ENCODE measurements around the gene MTRF1. TPM values are rescaled to one million over a fixed set of nuclear protein-coding genes. Genes with fewer than 3 reads are reported as not detected.
A peak's percentile ranks its signal among the peaks of the same experiment; 100 is the strongest.

The MTRF1 gene
- total and polyA plus RNA-seq, 9 of the 15 experiments (the other 6 are each of a cell fraction or from before 2014, with no cell fraction given), result 12.5 to 33.7 (median 20.1) TPM

GRCh38 chr13:41193919-41194824, 69.2 kb downstream of the MTRF1 start, which contains the start of gene KBTBD7 (continued):
- TF ChIP-seq, protein P1, sequence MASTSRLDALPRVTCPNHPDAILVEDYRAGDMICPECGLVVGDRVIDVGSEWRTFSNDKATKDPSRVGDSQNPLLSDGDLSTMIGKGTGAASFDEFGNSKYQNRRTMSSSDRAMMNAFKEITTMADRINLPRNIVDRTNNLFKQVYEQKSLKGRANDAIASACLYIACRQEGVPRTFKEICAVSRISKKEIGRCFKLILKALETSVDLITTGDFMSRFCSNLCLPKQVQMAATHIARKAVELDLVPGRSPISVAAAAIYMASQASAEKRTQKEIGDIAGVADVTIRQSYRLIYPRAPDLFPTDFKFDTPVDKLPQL (IDR thresholded peaks at IDR 0.05; ENCODE audit: extremely low read depth, insufficient read length), result no peak
- TF ChIP-seq ESRRA (IDR thresholded peaks at IDR 0.05; ENCODE audit: borderline replicate concordance, low read depth) (no peak), HBP1 (CRISPR knock-in tag; IDR thresholded peaks at IDR 0.05) (no peak), NR2C2 (CRISPR knock-in tag; IDR thresholded peaks at IDR 0.05) (no peak), NR2C2 (tag; IDR thresholded peaks at IDR 0.05) (peak; percentile 76), CTBP1 (IDR thresholded peaks at IDR 0.05; ENCODE audit: borderline replicate concordance) (peak; percentile 47; the same call in 1 of the 2 replicates), NCOA1 (IDR thresholded peaks at IDR 0.05; ENCODE audit: low read depth) (no peak), IRF2 (CRISPR knock-in tag; IDR thresholded peaks at IDR 0.05) (no peak), ZKSCAN3 (CRISPR knock-in tag; IDR thresholded peaks at IDR 0.05) (no peak), RNF2 (IDR thresholded peaks at IDR 0.05) (peak; percentile 63), DIDO1 (tag; IDR thresholded peaks at IDR 0.05; ENCODE audit: low read depth) (peak; percentile 54; the same call in 1 of the 2 replicates), ZNF212 (CRISPR knock-in tag; IDR thresholded peaks at IDR 0.05) (no peak), HOMEZ (CRISPR knock-in tag; IDR thresholded peaks at IDR 0.05) (no peak), NFYB (IDR thresholded peaks at IDR 0.05; ENCODE audit: extremely low read depth, insufficient read length) (no peak), NFE2L1 (tag; IDR thresholded peaks at IDR 0.05; ENCODE audit: borderline replicate concordance, low read depth) (no peak)
- TF ChIP-seq, protein P2, sequence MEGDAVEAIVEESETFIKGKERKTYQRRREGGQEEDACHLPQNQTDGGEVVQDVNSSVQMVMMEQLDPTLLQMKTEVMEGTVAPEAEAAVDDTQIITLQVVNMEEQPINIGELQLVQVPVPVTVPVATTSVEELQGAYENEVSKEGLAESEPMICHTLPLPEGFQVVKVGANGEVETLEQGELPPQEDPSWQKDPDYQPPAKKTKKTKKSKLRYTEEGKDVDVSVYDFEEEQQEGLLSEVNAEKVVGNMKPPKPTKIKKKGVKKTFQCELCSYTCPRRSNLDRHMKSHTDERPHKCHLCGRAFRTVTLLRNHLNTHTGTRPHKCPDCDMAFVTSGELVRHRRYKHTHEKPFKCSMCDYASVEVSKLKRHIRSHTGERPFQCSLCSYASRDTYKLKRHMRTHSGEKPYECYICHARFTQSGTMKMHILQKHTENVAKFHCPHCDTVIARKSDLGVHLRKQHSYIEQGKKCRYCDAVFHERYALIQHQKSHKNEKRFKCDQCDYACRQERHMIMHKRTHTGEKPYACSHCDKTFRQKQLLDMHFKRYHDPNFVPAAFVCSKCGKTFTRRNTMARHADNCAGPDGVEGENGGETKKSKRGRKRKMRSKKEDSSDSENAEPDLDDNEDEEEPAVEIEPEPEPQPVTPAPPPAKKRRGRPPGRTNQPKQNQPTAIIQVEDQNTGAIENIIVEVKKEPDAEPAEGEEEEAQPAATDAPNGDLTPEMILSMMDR (IDR thresholded peaks at IDR 0.05 in 2 of 3, conservative IDR thresholded peaks at IDR 0.05 in 1 of 3; ENCODE audit: insufficient read depth in 2 of 3, low read depth in 1 of 3, low read length in 3 of 3), result no peak
- TF ChIP-seq, protein P3, sequence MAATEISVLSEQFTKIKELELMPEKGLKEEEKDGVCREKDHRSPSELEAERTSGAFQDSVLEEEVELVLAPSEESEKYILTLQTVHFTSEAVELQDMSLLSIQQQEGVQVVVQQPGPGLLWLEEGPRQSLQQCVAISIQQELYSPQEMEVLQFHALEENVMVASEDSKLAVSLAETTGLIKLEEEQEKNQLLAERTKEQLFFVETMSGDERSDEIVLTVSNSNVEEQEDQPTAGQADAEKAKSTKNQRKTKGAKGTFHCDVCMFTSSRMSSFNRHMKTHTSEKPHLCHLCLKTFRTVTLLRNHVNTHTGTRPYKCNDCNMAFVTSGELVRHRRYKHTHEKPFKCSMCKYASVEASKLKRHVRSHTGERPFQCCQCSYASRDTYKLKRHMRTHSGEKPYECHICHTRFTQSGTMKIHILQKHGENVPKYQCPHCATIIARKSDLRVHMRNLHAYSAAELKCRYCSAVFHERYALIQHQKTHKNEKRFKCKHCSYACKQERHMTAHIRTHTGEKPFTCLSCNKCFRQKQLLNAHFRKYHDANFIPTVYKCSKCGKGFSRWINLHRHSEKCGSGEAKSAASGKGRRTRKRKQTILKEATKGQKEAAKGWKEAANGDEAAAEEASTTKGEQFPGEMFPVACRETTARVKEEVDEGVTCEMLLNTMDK (IDR thresholded peaks at IDR 0.05; ENCODE audit: borderline replicate concordance, insufficient read depth, low read depth, low read length, poor library complexity, severe bottlenecking), result no peak
